SK-N-SH treated with all-trans-retinoic acid at 6 μM for 48 hours (cell line): ENCODE results near the gene CTBP1.

Source experiments
- ARNTL ChIP-seq: fragments of 450-650 bp; formaldehyde crosslinking; IDR thresholded peaks from 2 replicates; pipeline ENCODE4 v1.5.0; 2020; ENCODE audit warnings: low read depth, mild to moderate bottlenecking, moderate library complexity, borderline replicate concordance
- CREB5 ChIP-seq: fragments of 250-450 bp; sonication (Bioruptor Pico); IDR thresholded peaks from 2 replicates; pipeline ENCODE4 v1.5.1; 2020; ENCODE audit warnings: low read depth, mild to moderate bottlenecking, moderate library complexity
- ESRRG ChIP-seq: fragments of 250-450 bp; sonication (Bioruptor Pico); IDR thresholded peaks from 2 replicates; pipeline ENCODE4 v1.6.1; 2021; ENCODE audit warnings: mild to moderate bottlenecking
- GLIS3 ChIP-seq: fragments of 250-450 bp; sonication (Bioruptor Pico); IDR thresholded peaks from 2 replicates; pipeline ENCODE4 v1.5.0; 2020; ENCODE audit warnings: mild to moderate bottlenecking, moderate library complexity
- PATZ1 ChIP-seq: fragments of 250-450 bp; sonication (Bioruptor Pico); IDR thresholded peaks from 2 replicates; pipeline ENCODE4 v1.8.0; 2020; ENCODE audit warnings: mild to moderate bottlenecking, moderate library complexity, borderline replicate concordance
- RARB ChIP-seq: fragments of 250-450 bp; sonication (Bioruptor Pico); IDR thresholded peaks from 2 replicates; pipeline ENCODE4 v1.8.0; 2021; ENCODE audit warnings: mild to moderate bottlenecking, moderate library complexity
- TCF4 ChIP-seq: fragments of 250-450 bp; sonication (Bioruptor Pico); IDR thresholded peaks from 2 replicates; pipeline ENCODE4 v1.8.0; 2021; ENCODE audit warnings: mild to moderate bottlenecking, moderate library complexity, borderline replicate concordance
- TOX ChIP-seq: fragments of 250-450 bp; sonication (Bioruptor Pico); IDR thresholded peaks from 2 replicates; pipeline ENCODE4 v1.8.0; 2021; ENCODE audit warnings: mild to moderate bottlenecking, moderate library complexity, borderline replicate concordance
- ZFP3 ChIP-seq: fragments of 250-450 bp; sonication (Bioruptor Pico); IDR thresholded peaks from 2 replicates; pipeline ENCODE4 v1.5.0; 2020; ENCODE audit warnings: mild to moderate bottlenecking, moderate library complexity
- ZFP30 ChIP-seq: fragments of 450-650 bp; formaldehyde crosslinking; IDR thresholded peaks from 2 replicates; pipeline ENCODE4 v1.5.0; 2022; ENCODE audit warnings: mild to moderate bottlenecking, moderate library complexity

- TF ChIP-seq CREB5 (CRISPR knock-in tag) (no peak), ZFP3 (no peak), ZFP30 (CRISPR knock-in tag) (no peak), RARB (CRISPR knock-in tag) (no peak), PATZ1 (CRISPR knock-in tag) (no peak), GLIS3 (CRISPR knock-in tag) (no peak), ARNTL (CRISPR knock-in tag) (no peak), TCF4 (no peak), ESRRG (CRISPR knock-in tag) (no peak), TOX (CRISPR knock-in tag) (no peak)
Observed at GRCh38 chr4:1172971-1173757, 75.8 kb downstream of the CTBP1 start.
